NCI-H2196 treated with DMSO at 0.1 percent for 48 hours (cell line): ENCODE data around the gene CEND1.
"Not testable (repeated sequence)": the region's sequence is repeated elsewhere in the genome, so short reads cannot be mapped to it uniquely, and the experiment has no call there.

Experiments used
- DNase-seq: peaks from one replicate; lab custom pipeline; 2025; ENCODE audit not compliant: unreplicated experiment; lab: John Stamatoyannopoulos, UW

Gene CEND1

DNA sequence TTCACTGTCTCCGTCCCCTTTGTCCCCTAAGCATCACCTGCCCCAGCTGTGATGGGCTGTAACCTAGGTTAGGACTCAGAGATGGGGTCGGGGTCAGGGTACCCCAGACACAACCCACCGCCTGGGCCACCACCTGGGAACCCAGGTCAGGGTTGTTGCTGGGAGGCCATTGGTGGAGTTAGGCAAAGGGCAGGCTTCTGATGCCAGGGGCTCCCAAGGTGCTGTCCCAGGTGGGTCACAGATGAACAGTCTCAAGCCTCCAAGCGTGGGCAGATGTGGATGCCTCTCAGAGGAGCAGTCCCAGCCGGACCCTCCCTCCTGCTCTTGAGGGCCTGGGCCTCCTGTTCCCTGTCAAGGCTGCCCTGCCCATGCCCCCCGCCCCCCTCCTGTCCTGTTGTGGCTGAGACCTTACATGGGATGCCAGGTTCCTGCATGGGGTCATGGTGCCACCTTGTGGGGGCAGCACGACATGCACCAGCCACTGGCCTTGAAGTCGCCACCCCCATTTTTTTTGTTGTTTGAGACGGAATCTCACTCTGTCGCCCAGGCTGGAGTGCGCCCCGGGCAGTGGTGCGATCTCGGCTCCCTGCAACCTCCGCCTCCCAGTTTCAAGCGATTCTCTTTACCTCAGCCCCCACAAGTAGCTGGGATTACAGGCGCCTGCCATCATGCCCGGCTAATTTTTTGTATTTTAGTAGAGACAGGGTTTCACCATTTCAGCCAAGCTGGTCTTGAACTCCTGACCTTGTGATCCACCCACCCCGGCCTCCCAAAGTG lies 24.7 kb downstream of the CEND1 start:
- DNase-seq = no peak

GRCh38 chr11:764322-765024 lies 25.4 kb downstream of the CEND1 start:
- DNase-seq = no peak

GRCh38 chr11:763549-764321 lies 26.2 kb downstream of the CEND1 start:
- DNase-seq = no peak

GRCh38 chr11:763073-763463 lies 26.8 kb downstream of the CEND1 start:
- no peak for DNase-seq

DNA sequence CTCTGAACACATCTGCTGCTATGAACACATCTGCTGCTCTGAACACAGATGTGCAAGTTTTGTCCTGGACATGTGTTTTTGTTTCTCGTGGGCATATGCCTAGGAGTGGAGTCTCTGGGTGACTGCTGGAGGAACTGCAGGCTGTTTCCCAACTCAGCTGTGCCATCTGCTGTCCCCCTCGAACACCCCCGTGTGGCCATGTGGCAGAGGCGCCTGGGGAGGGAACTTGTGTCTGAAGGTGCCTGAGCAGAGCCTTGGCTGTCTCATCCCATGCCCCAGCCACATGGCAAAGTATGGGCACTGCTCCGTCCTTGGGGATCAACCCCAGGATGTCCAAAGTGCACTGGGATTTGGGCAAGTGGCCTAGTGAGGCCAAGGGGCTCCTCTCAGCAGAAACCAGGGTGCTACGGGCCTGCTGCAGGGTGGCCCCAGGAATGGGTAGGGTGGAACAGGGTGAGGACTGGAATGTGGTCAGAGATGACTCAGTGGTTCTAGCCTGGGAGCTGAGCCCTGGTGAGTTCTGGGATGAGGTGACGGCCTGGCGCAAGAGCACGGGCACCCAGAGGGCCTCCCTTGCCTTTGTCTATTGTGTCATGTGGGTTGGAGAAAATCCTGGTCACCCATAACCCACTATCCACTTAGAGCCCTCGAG lies 27.3 kb downstream of the CEND1 start:
- DNase-seq = no peak

DNA sequence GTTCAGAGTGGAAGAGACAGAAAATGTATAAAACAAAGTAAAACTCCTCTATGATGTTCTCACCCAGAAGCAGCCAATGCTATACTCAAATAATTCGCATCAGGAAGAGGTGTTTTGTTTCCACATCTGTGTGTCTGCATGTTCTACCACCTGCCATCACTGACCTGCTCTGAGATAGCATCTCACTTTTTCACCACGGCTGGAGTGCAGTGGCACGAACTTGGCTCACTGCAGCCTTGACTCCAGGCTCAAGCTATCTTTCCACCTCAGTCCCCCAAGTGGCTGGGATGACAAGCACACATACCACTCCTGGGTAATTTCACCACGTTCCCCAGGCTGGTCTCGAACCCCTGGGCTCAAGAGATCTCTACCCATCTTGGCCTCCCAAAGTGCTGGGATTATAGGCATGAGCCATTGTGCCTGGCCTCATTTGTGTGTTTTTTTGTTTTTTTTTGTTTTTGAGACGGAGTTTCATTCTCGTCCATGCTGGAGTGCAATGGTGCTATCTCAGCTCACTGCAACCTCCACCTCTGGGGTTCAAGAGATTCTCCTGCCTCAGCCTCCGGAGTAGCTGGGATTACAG lies 28.3 kb downstream of the CEND1 start:
- no peak for DNase-seq

- no peak for DNase-seq
These were observed 29.7 kb downstream of the CEND1 start for GRCh38 chr11:760236-760635.

GRCh38 chr11:749731-750130 lies 40.2 kb downstream of the CEND1 start:
- no peak for DNase-seq

DNA sequence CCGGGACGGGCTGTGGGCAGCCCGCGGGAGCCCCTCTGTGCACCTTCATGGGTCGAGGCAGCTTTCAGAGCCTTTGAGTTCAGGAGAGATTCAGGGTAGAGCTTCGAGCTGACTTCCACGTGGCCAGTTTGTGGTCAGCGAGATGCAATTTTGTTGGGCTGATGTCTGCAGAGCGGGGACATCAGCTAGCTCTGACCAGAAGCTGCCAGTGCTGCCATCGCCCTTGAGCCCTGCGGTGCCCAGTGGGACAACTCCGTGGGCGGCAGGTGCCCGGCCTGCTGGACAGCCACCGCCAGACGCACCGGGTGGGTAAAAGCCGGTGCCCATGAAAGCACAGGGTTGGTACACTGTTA lies 41.9 kb downstream of the CEND1 start:
- no peak for DNase-seq

- DNase-seq = peak; percentile 78
These were observed 42.5 kb downstream of the CEND1 start, which contains the start of gene TALDO1 for GRCh38 chr11:747158-748006. Gene TALDO1 (plus strand): TSS chr11:747464. CDS start chr11:747482, 18 bp downstream.

GRCh38 chr11:746289-747157 lies 43.4 kb downstream of the CEND1 start:
- DNase-seq = no peak

DNA sequence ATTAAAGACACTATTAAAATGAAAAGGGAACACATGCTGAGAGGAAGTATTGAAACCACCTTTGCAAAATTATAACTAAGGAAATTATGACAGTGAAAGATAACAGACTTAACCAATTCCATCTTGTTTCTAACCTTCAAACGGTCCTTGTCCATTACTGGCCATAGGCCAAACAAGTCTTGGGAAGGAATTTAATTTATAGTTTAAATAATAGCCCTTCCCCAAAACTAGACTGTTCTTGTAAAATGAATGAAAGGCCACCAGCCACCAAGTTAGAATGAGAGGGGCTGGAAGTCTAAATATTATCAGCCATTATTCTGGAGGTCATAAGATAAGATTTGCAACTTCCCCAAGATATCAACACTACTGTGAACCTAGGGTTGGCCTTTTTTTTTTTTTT lies 44.5 kb downstream of the CEND1 start:
- no peak for DNase-seq

DNA sequence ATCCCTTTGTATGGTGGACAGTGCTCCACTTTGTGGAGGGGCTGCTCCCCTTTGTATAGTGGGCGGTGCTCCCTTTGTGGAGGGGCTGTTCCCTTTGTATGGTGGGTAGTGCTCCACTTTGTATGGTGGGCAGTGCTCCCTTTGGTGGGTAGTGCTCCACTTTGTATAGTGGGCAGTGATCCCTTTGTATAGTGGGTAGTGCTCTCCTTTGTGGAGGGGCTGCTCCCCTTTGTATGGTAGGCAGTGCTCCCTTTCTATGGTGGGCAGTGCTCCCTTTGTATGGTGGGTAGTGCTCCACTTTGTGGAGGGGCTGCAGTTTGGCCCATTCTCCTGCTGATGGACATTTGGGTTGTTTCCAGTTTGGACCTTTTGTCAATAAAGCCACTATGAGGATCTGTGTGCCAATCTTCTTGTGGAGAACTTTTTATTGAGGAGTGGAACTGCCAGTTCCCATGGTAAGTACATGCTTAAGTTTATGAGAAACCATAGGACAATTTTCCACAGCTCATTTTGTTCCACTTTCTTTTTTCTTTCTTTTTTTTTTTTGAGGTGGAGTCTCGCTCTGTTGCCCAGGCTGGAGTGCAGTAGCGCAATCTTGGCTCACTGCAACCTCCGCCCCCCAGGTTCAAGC lies 47.2 kb downstream of the CEND1 start:
- DNase-seq = no peak

- no peak for DNase-seq
These were observed 47.7 kb downstream of the CEND1 start for GRCh38 chr11:742156-742546.

DNA sequence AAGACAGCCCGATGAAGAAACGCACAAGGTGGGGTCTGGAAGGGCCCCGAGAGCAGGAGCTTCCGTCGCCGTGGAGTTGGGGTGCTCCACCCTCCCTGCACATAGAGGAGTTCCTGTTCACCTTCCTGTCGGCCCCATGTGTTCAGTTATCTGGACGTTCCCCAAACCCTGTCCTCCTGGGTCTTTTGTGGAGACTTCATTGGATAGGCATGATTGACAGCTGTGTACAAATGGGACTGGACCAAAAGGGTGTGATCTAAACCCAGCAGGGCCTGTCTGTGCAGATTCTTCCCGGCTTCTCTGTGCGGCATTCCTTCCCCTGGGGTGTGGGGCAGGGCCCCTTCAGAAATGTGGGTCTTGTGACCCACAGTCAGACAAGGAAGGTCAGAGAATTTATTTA lies 52.0 kb downstream of the CEND1 start:
- DNase-seq = not testable (repeated sequence)

DNA sequence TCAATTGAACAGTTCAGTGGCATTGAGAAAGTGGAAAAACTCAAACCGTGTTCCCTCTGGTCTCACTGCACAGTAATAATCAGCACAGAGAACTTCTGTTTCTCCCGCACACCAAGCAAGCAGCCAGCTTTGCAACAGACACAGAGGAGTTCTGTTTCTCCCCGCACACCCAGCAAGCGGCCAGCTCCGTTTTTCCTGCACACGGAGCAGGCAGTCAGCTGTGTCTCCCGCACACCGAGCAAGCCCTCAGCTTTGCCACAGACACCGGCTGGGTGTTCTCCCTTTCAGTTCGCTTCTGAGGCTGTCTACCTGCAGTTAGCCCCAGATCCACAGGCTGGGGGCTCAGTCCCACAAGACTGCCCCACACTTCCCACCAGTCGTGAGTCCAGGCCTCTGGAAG lies 52.5 kb downstream of the CEND1 start:
- DNase-seq = no peak
